Stimulated activated CD4-positive, alpha-beta T cell treated with anti-CD3 and anti-CD28 coated beads, TNF-alpha, amount 100 ng/mL, for 48 hours (primary cell): ENCODE data around the gene GALNT10.

Source experiments
- DNase-seq, 3 donors: peaks; one replicate each; pipeline ENCODE4 v3.0.0-alpha.2; 2020; ENCODE audit warnings: low read depth in 3 of 3

Gene GALNT10

GRCh38 chr5:154236536-154237375 lies 46.2 kb downstream of the GALNT10 start:
- no peak for DNase-seq

- DNase-seq: no peak
Measured at GRCh38 chr5:154237376-154237743, 46.8 kb downstream of the GALNT10 start.

GRCh38 chr5:154237946-154238345 lies 47.4 kb downstream of the GALNT10 start:
- DNase-seq: no peak

GRCh38 chr5:154238776-154239481 lies 48.4 kb downstream of the GALNT10 start:
- DNase-seq: no peak

- no peak for DNase-seq
Measured at GRCh38 chr5:154240595-154240994, 50.1 kb downstream of the GALNT10 start.

GRCh38 chr5:154241021-154241420 lies 50.5 kb downstream of the GALNT10 start:
- DNase-seq: no peak

GRCh38 chr5:154242442-154242841 lies 51.9 kb downstream of the GALNT10 start:
- no peak for DNase-seq

GRCh38 chr5:154242964-154243376 lies 52.4 kb downstream of the GALNT10 start:
- no peak for DNase-seq

GRCh38 chr5:154243736-154244135 lies 53.2 kb downstream of the GALNT10 start:
- DNase-seq: no peak

- no peak for DNase-seq
Measured at GRCh38 chr5:154244476-154244875, 53.9 kb downstream of the GALNT10 start.

GRCh38 chr5:154248691-154249090 lies 58.2 kb downstream of the GALNT10 start:
- no peak for DNase-seq

GRCh38 chr5:154249826-154250225 lies 59.3 kb downstream of the GALNT10 start:
- DNase-seq: no peak

GRCh38 chr5:154251529-154251928 lies 61.0 kb downstream of the GALNT10 start:
- DNase-seq: no peak

GRCh38 chr5:154253807-154254206 lies 63.3 kb downstream of the GALNT10 start:
- no peak for DNase-seq

GRCh38 chr5:154254896-154255295 lies 64.4 kb downstream of the GALNT10 start:
- DNase-seq: no peak

- DNase-seq: no peak
Measured at GRCh38 chr5:154257046-154257445, 66.5 kb downstream of the GALNT10 start.

GRCh38 chr5:154258531-154259217 lies 68.1 kb downstream of the GALNT10 start:
- DNase-seq: no peak

- DNase-seq: no peak
Measured at GRCh38 chr5:154260224-154260927, 69.8 kb downstream of the GALNT10 start.

GRCh38 chr5:154262342-154262741 lies 71.8 kb downstream of the GALNT10 start:
- no peak for DNase-seq

GRCh38 chr5:154264549-154265196 lies 74.1 kb downstream of the GALNT10 start:
- DNase-seq: no peak

GRCh38 chr5:154265197-154265773 lies 74.8 kb downstream of the GALNT10 start:
- no peak for DNase-seq
